Thyroid gland (tissue), 4 donors: ENCODE measurements around the gene GALNT9.

ENCODE experiments used
- POLR2A ChIP-seq, 2 donors: fragments of 450-650 bp; IDR thresholded peaks; one replicate each; pipeline ENCODE4 v1.6.1; 2017; ENCODE audit warnings: antibody characterized with exemption in 2 of 2, mild to moderate bottlenecking in 2 of 2, moderate library complexity in 1 of 2
- TF ChIP-seq, protein P1 (sequence below), 6 experiments: fragments of 200-600 bp in 3 of 6; fragments of 450-650 bp in 3 of 6; sonication (generic) in 3 of 6; IDR thresholded peaks; one replicate each; pipeline ENCODE4 v1.5.1; 2016 to 2019; ENCODE audit warnings: antibody characterized with exemption in 6 of 6, mild to moderate bottlenecking in 2 of 6, inconsistent platforms in 1 of 6, moderate library complexity in 1 of 6

DNA sequence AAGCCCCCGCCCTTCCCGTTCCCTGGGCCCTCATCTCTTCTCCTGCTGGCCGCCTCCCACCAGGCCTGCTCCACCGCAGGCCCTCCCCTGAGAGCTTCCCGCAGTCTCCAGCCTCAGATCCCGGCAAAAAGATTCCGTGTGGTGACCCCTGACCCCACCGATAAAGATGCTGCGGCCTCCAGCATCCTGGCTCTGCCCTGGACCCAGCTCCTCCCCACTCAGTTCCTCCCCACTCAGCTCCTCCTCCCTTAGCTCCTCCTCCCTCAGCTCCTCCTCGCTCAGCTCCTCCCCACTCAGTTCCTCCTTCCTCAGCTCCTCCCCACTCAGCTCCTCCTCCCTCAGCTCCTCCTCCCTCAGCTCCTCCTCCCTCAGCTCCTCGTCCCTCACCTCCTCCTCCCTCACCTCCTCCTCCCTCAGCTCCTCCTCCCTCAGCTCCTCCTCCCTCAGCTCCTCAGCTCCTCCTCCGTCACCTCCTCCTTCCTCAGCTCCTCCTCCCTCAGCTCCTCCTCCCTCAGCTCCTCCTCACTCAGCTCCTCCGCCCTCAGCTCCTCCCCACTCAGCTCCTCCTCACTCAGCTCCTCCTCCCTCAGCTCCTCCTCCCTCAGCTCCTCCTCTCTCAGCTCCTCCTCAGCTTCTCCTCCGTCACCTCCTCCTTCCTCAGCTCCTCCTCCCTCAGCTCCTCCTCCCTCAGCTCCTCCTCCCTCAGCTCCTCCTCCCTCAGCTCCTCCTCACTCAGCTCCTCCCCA lies 168.2 kb downstream of the GALNT9 start:
- TF ChIP-seq, protein P1, sequence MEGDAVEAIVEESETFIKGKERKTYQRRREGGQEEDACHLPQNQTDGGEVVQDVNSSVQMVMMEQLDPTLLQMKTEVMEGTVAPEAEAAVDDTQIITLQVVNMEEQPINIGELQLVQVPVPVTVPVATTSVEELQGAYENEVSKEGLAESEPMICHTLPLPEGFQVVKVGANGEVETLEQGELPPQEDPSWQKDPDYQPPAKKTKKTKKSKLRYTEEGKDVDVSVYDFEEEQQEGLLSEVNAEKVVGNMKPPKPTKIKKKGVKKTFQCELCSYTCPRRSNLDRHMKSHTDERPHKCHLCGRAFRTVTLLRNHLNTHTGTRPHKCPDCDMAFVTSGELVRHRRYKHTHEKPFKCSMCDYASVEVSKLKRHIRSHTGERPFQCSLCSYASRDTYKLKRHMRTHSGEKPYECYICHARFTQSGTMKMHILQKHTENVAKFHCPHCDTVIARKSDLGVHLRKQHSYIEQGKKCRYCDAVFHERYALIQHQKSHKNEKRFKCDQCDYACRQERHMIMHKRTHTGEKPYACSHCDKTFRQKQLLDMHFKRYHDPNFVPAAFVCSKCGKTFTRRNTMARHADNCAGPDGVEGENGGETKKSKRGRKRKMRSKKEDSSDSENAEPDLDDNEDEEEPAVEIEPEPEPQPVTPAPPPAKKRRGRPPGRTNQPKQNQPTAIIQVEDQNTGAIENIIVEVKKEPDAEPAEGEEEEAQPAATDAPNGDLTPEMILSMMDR (IDR thresholded peaks at IDR 0.05), result no peak
- TF ChIP-seq POLR2A (IDR thresholded peaks at IDR 0.05), result no peak
